ENCODE measurements around the gene DCST2. TPM values are rescaled to one million over a fixed set of nuclear protein-coding genes. Genes with fewer than 3 reads are reported as not detected.

Gene DCST2
- total and polyA plus RNA-seq, 11 donors, result 0.14 to 0.65 (median 0.35) TPM; not detected in 1

- Histone ChIP-seq H3K27me3 (no peaks in the 10 kb centered on the region), H3K4me3 (peak overlapping the region in 8 of 12 donors; percentile 15 to 97 (median 84)), H3K27ac (peak overlapping the region; percentile 0 to 98 (median 68)), H3K4me1 (peaks cover 0 to 48% (median 23%) of the 10 kb centered on the region in 12 donors), H3K36me3 (peaks cover 0 to 54% (median 51%) of the 10 kb centered on the region in 9 donors), H3K9me3 (no peaks in the 10 kb centered on the region)
- TF ChIP-seq POLR2A (IDR thresholded peaks at IDR 0.05) (no peak), CTCF (IDR thresholded peaks at IDR 0.05) (no peak)
- intact Hi-C loops (cut with DNase I), result loop anchor here in 6 of 10 donors (5.0 to 10.0 kb wide), 5 partner anchors 36 to 99 kb away; partner anchors contain the start of genes ZBTB7B (in 4 of the 6), CKS1B (in 1 of the 6), PBXIP1 (in 1 of the 6) and PYGO2 (in 1 of the 6)
- ATAC-seq, result no peak
- WGBS, 4 donors, result 65 to 78% (median 76%) methylated on average over 7 of the region's 7 CpGs
- DNase-seq, result no peak
Measured at GRCh38 chr1:155053531-155054105, 20.0 kb upstream of the DCST2 start.

- ATAC-seq (peak; percentile 28 to 80 (median 54)), DNase-seq (peak; percentile 74 to 85 (median 82))
- TF ChIP-seq CTCF (IDR thresholded peaks at IDR 0.05) (peak in 3 of 12 donors; percentile 15 to 30 (median 20)), POLR2A (IDR thresholded peaks at IDR 0.05) (no peak)
- no peaks in the 10 kb centered on the region for H3K27me3 ChIP-seq
- WGBS, 4 donors, result 43 to 56% (median 53%) methylated on average over 12 of the region's 12 CpGs
- H3K4me3 ChIP-seq, result peak overlapping the region; percentile 19 to 99 (median 86)
- H3K9me3 ChIP-seq, result no peaks in the 10 kb centered on the region
- intact Hi-C loops (cut with DNase I), result loop anchor here in 6 of 10 donors (5.0 to 10.0 kb wide), 5 partner anchors 35 to 98 kb away; partner anchors contain the start of genes ZBTB7B (in 4 of the 6), CKS1B (in 1 of the 6), PBXIP1 (in 1 of the 6) and PYGO2 (in 1 of the 6)
- H3K4me1 ChIP-seq, result peaks cover 0 to 48% (median 23%) of the 10 kb centered on the region in 12 donors
- peaks cover 0 to 45% (median 42%) of the 10 kb centered on the region in 9 donors for H3K36me3 ChIP-seq
- peak overlapping the region; percentile 86 to 99 (median 93) for H3K27ac ChIP-seq
Measured at GRCh38 chr1:155052439-155053395, 19.1 kb upstream of the DCST2 start.

- Histone ChIP-seq H3K27me3 (no peaks in the 10 kb centered on the region), H3K4me1 (peaks cover 0 to 48% (median 23%) of the 10 kb centered on the region in 12 donors), H3K9me3 (no peaks in the 10 kb centered on the region), H3K36me3 (peaks cover 0 to 36% (median 34%) of the 10 kb centered on the region in 9 donors), H3K4me3 (peak overlapping the region; percentile 54 to 99 (median 86)), H3K27ac (peak overlapping the region; percentile 86 to 99 (median 94))
- DNase-seq (peak; percentile 78 to 87 (median 81)), ATAC-seq (peak; percentile 50 to 78 (median 57))
- 4 to 9% (median 6%) methylated on average over 23 to 27 of the region's 27 CpGs for WGBS, 4 donors
- intact Hi-C loops (cut with DNase I), result loop anchor here in 6 of 10 donors (2.0 to 10.0 kb wide), 6 partner anchors 35 to 97 kb away; partner anchors contain the start of genes ZBTB7B (in 4 of the 6), CKS1B (in 1 of the 6), PBXIP1 (in 1 of the 6) and PYGO2 (in 1 of the 6)
- no peak for TF ChIP-seq CTCF (IDR thresholded peaks at IDR 0.05)
- TF ChIP-seq POLR2A (IDR thresholded peaks at IDR 0.05), result peak in 1 of 2 donors; percentile 20
Measured at GRCh38 chr1:155051777-155052398, 18.3 kb upstream of the DCST2 start.

Measured in heart left ventricle (tissue), 16 donors.